Rectal smooth muscle tissue (tissue), 1 donor: ENCODE results near the gene PIP4K2A.
A peak's percentile ranks its signal among the peaks of the same experiment; 100 is the strongest.

Source experiments
- H3K27ac ChIP-seq: one replicate; pipeline ENCODE4 v1.7.0; 2013; ENCODE audit warnings: low read depth, low read length, inconsistent platforms
- H3K27me3 ChIP-seq: one replicate; pipeline ENCODE4 v1.7.0; 2013; ENCODE audit warnings: low read length; ENCODE audit not compliant: control insufficient read depth, insufficient read depth
- H3K36me3 ChIP-seq: one replicate; pipeline ENCODE4 v1.7.0; 2013; ENCODE audit warnings: low read length; ENCODE audit not compliant: control insufficient read depth, insufficient read depth
- H3K4me1 ChIP-seq: one replicate; pipeline ENCODE4 v1.7.0; 2013; ENCODE audit warnings: low read length; ENCODE audit not compliant: control insufficient read depth, insufficient read depth
- H3K4me3 ChIP-seq: one replicate; pipeline ENCODE4 v1.7.0; 2013; ENCODE audit warnings: low read length
- H3K9ac ChIP-seq: one replicate; pipeline ENCODE4 v1.7.0; 2013; ENCODE audit warnings: low read length

The PIP4K2A gene

GRCh38 chr10:22716943-22717342 lies 2.6 kb upstream of the PIP4K2A start:
- H3K36me3 ChIP-seq, result no peaks in the 10 kb centered on the region
- no peak overlapping the region for H3K4me3 ChIP-seq
- H3K9ac ChIP-seq, result no peak overlapping the region
- no peaks in the 10 kb centered on the region for H3K27me3 ChIP-seq
- peaks cover 5% of the 10 kb centered on the region for H3K4me1 ChIP-seq
- no peak overlapping the region for H3K27ac ChIP-seq

- H3K27me3 ChIP-seq, result no peaks in the 10 kb centered on the region
- peak overlapping the region; percentile 86 for H3K4me3 ChIP-seq
- no peaks in the 10 kb centered on the region for H3K36me3 ChIP-seq
- H3K9ac ChIP-seq, result no peak overlapping the region
- H3K4me1 ChIP-seq, result peaks cover 6% of the 10 kb centered on the region
- no peak overlapping the region for H3K27ac ChIP-seq
These were observed 880 bp upstream of the PIP4K2A start for GRCh38 chr10:22715290-22715625.

GRCh38 chr10:22713853-22714478 lies 412 bp downstream of the PIP4K2A start:
- H3K4me3 ChIP-seq, result peak overlapping the region; percentile 98
- peaks cover 6% of the 10 kb centered on the region for H3K4me1 ChIP-seq
- H3K36me3 ChIP-seq, result no peaks in the 10 kb centered on the region
- H3K9ac ChIP-seq, result peak overlapping the region; percentile 86
- peak overlapping the region; percentile 81 for H3K27ac ChIP-seq
- H3K27me3 ChIP-seq, result no peaks in the 10 kb centered on the region

GRCh38 chr10:22712956-22713852 lies 1.2 kb downstream of the PIP4K2A start:
- H3K27me3 ChIP-seq, result no peaks in the 10 kb centered on the region
- peak overlapping the region; percentile 98 for H3K4me3 ChIP-seq
- H3K27ac ChIP-seq, result peak overlapping the region; percentile 81
- H3K36me3 ChIP-seq, result no peaks in the 10 kb centered on the region
- H3K9ac ChIP-seq, result peak overlapping the region; percentile 45
- peaks cover 6% of the 10 kb centered on the region for H3K4me1 ChIP-seq

- Histone ChIP-seq H3K4me3 (peak overlapping the region; percentile 98), H3K4me1 (peaks cover 6% of the 10 kb centered on the region), H3K27me3 (no peaks in the 10 kb centered on the region), H3K36me3 (no peaks in the 10 kb centered on the region), H3K27ac (no peak overlapping the region), H3K9ac (no peak overlapping the region)
These were observed 2.0 kb downstream of the PIP4K2A start for GRCh38 chr10:22712211-22712955.

- Histone ChIP-seq H3K4me3 (no peak overlapping the region), H3K9ac (no peak overlapping the region)
These were observed 3.0 kb downstream of the PIP4K2A start for GRCh38 chr10:22711373-22711772.

GRCh38 chr10:22710139-22710745 lies 4.1 kb downstream of the PIP4K2A start:
- H3K4me3 ChIP-seq, result no peak overlapping the region
- no peaks in the 10 kb centered on the region for H3K36me3 ChIP-seq
- no peak overlapping the region for H3K27ac ChIP-seq
- no peak overlapping the region for H3K9ac ChIP-seq
- H3K4me1 ChIP-seq, result peaks cover 6% of the 10 kb centered on the region
- no peaks in the 10 kb centered on the region for H3K27me3 ChIP-seq

More at GRCh38 chr10:22711373-22711772, 3.0 kb downstream of the PIP4K2A start:
- no peaks in the 10 kb centered on the region for H3K36me3 ChIP-seq
- H3K27ac ChIP-seq, result no peak overlapping the region
- peaks cover 6% of the 10 kb centered on the region for H3K4me1 ChIP-seq
- no peaks in the 10 kb centered on the region for H3K27me3 ChIP-seq

GRCh38 chr10:22708772-22709171 lies 5.6 kb downstream of the PIP4K2A start:
- Histone ChIP-seq H3K27ac (no peak overlapping the region), H3K4me3 (no peak overlapping the region), H3K4me1 (peaks cover 6% of the 10 kb centered on the region)

GRCh38 chr10:22705527-22705926 lies 8.9 kb downstream of the PIP4K2A start:
- no peaks in the 10 kb centered on the region for H3K4me1 ChIP-seq
- H3K4me3 ChIP-seq, result no peak overlapping the region
- H3K36me3 ChIP-seq, result no peaks in the 10 kb centered on the region
- H3K9ac ChIP-seq, result no peak overlapping the region
- no peak overlapping the region for H3K27ac ChIP-seq
- H3K27me3 ChIP-seq, result no peaks in the 10 kb centered on the region

More at GRCh38 chr10:22708772-22709171, 5.6 kb downstream of the PIP4K2A start:
- no peaks in the 10 kb centered on the region for H3K27me3 ChIP-seq
- H3K9ac ChIP-seq, result no peak overlapping the region
- no peaks in the 10 kb centered on the region for H3K36me3 ChIP-seq

GRCh38 chr10:22704942-22705341 lies 9.4 kb downstream of the PIP4K2A start:
- Histone ChIP-seq H3K9ac (no peak overlapping the region), H3K27me3 (no peaks in the 10 kb centered on the region), H3K4me1 (no peaks in the 10 kb centered on the region), H3K4me3 (no peak overlapping the region), H3K27ac (no peak overlapping the region), H3K36me3 (no peaks in the 10 kb centered on the region)

- Histone ChIP-seq H3K4me3 (no peak overlapping the region), H3K4me1 (no peaks in the 10 kb centered on the region), H3K9ac (no peak overlapping the region), H3K27ac (no peak overlapping the region), H3K36me3 (no peaks in the 10 kb centered on the region), H3K27me3 (no peaks in the 10 kb centered on the region)
These were observed 9.9 kb downstream of the PIP4K2A start for GRCh38 chr10:22704471-22704911.

GRCh38 chr10:22702348-22702747 lies 12.0 kb downstream of the PIP4K2A start:
- H3K27ac ChIP-seq, result no peak overlapping the region
- H3K9ac ChIP-seq, result no peak overlapping the region
- no peaks in the 10 kb centered on the region for H3K36me3 ChIP-seq
- H3K4me3 ChIP-seq, result no peak overlapping the region
- H3K4me1 ChIP-seq, result no peaks in the 10 kb centered on the region
- H3K27me3 ChIP-seq, result no peaks in the 10 kb centered on the region
